IMR-90 (cell line): Measurements from ENCODE around the gene AMIGO3.

Experiments used
- BHLHE40 ChIP-seq: fragments of 150-350 bp; IDR thresholded peaks from 2 replicates; pipeline ENCODE4 v1.6.1; 2016; ENCODE audit warnings: mild to moderate bottlenecking, low read depth, low read length
- CTCF ChIP-seq: conservative IDR thresholded peaks from 2 replicates; pipeline ENCODE4 v1.5.1; 2012; ENCODE audit warnings: mild to moderate bottlenecking, low read depth, low read length, improper control_type of control experiment
- POLR2A ChIP-seq: IDR thresholded peaks from 2 replicates; pipeline ENCODE4 v1.6.1; 2012; ENCODE audit warnings: mild to moderate bottlenecking, low read depth, low read length
- RAD21 ChIP-seq: IDR thresholded peaks from 2 replicates; pipeline ENCODE4 v1.6.1; 2012; ENCODE audit warnings: low read length, improper control_type of control experiment

- TF ChIP-seq CTCF (no peak), RAD21 (no peak), BHLHE40 (no peak), POLR2A (no peak)
Measured at GRCh38 chr3:49711489-49711888, 8.0 kb downstream of the AMIGO3 start.
